Lower leg skin (tissue), 3 donors: ENCODE measurements around the gene CLGN.

Source experiments
- CTCF ChIP-seq, 3 donors: fragments of 450-650 bp; IDR thresholded peaks; one replicate each; pipeline ENCODE4 v1.5.1; 2016; ENCODE audit warnings: antibody characterized with exemption in 3 of 3, mild to moderate bottlenecking in 3 of 3, moderate library complexity in 2 of 3
- POLR2A ChIP-seq, 2 donors: fragments of 450-650 bp; IDR thresholded peaks; one replicate each; pipeline ENCODE4 v1.6.1; 2016 to 2017; ENCODE audit warnings: antibody characterized with exemption in 2 of 2, mild to moderate bottlenecking in 1 of 2, moderate library complexity in 1 of 2

GRCh38 chr4:140357868-140358267, 69.6 kb downstream of the CLGN start:
- TF ChIP-seq POLR2A (IDR thresholded peaks at IDR 0.05) (no peak), CTCF (IDR thresholded peaks at IDR 0.05) (no peak)
